Hindlimb muscle (tissue), 1 donor: ENCODE measurements around the gene AUTS2. TPM values are rescaled to one million over a fixed set of nuclear protein-coding genes. Genes with fewer than 3 reads are reported as not detected.

ENCODE experiments used
- DNase-seq: peaks from one replicate; pipeline ENCODE4 v3.0.0-alpha.2; 2013
- polyA plus RNA-seq: library from polyadenylated mRNA; unstranded; fragments of 120-200 nt; gene quantifications from one replicate; pipeline ENCODE4 v1.2.1, GENCODE V29; 2013; ENCODE audit not compliant: insufficient read length

AUTS2 gene
- polyA plus RNA-seq, 1 donor = 80.5 TPM

DNA sequence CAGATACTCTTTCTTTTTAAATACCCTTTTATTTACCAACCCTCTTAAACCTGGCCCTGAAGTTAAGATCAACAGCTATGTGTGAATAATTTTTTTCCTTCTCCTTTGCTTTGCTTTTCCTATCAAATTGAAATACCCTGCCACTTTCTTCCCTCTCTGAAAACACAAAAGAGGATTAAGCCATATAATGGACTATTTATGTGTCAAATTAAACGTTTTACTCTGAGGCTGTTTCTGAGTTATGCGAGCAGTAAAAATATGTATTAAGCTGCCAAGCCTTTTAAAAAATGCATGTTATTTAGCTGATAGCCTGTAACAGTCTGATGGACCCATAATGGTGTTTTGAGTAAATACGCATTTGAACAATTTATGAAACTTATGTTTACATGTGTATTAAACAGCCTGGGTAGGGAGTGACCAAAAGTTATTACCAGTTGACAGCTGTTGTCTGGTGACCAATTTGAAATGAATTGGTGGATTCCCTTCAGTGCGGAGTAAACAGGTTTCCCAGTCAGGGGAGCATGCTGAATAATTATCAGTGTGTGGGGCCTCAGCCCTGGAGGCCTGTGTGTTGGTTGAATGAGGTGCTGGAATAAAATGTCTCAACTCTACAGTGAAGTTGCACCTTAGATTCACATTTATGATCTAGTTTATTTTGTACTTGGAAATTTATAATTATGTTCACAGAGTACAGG lies 89.6 kb downstream of the AUTS2 start:
- no peak for DNase-seq

DNA sequence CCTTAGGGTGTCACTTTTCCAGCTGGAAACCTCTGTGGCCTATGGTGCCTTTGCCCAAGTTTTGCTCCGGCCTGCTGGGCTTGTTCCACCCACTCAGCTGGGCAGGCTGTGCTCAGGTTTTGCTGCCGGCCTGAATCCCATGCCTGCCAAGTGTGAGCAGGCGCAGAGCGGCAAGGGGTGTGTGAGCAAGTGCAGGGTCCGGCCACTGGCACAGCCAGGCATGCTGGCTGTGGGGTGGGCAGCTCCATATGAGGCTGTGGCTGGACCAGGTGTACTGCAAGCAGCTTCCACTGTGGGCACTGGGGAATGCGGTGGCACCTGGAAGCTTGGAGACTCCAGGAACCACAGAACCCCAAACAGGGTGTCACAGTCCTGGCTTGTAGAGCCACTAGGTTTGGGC lies 92.1 kb downstream of the AUTS2 start:
- no peak for DNase-seq

DNA sequence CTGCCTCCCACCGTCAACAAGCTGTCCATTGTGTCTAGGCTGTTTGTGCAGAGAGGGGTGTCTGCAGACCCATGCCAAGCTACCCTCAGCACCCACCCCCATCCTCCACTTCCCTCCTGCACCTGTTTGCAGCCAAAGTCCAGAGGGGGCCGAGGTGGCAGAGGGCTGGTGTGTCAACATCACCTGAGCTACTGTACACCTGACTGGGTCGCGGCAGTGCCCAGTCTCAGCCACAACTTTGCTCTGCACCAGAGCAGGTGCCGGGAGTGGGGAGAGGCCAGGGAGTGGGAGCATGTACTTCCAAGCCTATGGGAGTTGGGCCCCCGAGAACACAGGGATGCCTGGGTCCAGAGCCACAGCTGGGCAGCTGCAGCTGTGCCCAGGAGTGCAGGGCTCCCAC lies 93.1 kb downstream of the AUTS2 start:
- no peak for DNase-seq

- no peak for DNase-seq
These were observed 93.5 kb downstream of the AUTS2 start for GRCh38 chr7:69691734-69692133.

- DNase-seq = no peak
These were observed 94.3 kb downstream of the AUTS2 start for GRCh38 chr7:69692611-69693010.

GRCh38 chr7:69693042-69693441 lies 94.8 kb downstream of the AUTS2 start:
- DNase-seq = no peak

DNA sequence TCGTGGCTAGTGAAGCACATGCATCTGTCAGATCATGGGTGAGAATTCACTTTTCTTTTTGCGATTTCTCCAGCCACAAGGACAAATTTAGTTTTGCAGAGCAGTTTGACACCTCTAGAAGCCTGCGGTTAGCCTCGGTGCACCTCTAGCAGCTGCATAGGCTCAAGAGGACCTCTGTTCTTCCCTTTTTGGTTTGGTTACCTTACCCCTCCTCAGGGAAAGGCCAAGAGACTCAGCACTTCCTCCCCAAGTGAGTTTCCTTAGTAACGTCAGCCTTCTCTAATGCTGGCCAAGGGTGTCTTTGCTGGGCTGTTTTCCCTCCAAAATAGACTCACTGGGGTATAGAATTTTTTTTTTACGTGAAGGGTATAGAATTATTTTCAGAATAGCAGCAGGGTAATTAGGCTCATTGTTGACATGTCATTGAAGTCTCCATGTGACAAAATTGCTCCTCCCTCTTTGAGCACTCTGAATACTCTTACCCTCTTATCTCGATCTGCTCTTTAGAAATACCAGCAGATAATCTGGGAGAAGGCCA lies 97.8 kb downstream of the AUTS2 start:
- no peak for DNase-seq

DNA sequence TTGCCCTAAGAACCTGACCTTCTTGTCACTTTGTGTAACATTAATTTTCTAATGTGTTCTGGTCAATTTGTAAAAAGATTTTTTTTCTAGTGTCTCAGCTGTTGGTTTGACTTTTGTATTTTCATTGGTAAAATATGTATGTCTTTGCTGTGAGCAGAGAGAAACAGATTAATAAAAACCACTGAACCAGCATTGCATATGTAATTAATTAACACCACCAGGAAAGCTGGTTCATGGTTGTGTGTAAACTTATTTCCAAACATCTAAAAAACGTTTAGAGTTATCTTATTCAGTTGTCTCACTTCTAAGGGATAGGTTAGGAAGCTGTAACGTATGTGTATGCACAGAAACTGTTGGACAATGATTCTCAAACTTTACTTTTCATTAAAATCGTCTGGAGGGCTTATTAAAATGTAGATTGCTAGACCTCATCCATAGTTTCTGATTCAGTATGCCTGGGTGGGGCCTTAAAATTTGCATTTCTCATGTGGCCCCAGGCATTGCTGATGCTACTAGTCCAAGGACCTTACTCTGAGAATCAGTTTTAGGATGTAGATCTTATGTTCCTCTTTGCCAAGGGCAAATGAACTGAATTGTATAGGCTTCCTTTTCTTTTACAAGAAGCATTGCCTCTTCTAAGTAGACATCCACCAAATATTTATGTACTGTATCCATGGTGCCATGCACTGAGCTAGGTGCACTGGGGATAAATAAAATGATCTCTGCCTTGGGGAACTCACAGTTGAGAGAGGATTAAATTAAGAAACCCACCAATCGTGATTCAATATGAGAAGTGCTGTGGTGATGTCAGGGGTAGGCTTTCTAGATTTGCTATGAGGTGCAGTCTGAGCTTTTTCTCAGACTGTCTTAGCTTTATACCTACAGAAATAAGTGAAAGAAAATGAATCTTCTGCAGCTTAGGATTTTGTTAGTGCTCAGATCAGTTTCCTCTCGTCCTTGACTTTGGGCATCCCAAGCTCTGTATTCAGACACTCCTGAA lies 98.7 kb downstream of the AUTS2 start:
- DNase-seq = no peak

DNA sequence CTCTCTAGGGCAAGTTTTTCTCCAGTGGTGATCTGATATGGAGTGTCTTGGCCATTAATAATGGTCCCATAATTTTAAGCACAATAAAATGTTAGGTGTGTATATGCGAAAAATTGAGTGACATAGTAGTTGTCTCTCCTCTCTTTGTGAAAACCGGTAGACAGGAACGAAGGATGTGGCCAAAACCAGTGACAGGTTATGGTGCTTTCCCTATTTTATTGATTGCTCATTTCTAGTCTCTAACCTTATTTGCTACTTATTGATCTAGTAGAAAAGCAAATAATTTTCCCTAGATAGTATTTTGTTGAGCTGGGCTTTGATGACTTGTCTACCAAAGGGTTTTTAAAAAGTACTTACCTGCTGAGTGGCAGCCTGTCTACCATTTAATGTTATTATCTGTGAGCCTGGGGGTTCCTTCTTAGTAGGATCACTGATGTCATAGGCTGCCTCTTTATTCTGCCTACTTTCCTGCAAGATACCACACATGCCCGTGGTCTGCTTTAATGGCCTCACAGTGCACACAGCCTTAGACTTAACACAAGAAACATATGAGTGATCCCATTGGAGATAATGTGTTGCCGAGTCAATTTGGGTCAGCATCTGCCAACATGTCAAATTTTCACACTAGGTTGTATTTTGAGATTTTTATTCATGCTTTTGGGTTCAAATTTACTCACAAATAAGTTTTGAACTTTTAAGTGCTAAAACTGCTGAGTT lies 100.0 kb downstream of the AUTS2 start:
- DNase-seq = no peak

DNA sequence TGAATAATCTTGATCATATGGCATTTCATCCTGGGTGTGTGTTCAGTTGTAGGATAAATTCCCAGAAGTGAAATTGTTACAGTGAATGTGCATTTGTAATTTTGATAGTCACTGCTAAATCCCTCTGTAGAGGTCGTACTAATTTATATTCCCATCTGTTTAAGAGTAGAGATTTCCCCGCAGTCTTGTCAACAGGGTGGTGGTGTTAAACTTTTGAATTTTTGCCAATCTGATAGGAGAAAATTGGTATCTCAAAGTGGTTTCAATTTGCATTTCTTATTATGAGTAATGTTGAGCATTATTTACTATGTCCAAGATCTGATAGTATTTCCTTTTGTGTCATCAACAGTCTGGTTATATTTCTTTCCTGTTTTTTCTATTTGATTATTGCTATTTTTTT lies 101.7 kb downstream of the AUTS2 start:
- no peak for DNase-seq

GRCh38 chr7:69700331-69700730 lies 102.1 kb downstream of the AUTS2 start:
- DNase-seq = no peak

GRCh38 chr7:69701288-69701687 lies 103.0 kb downstream of the AUTS2 start:
- DNase-seq = no peak

- DNase-seq = no peak
These were observed 104.1 kb downstream of the AUTS2 start for GRCh38 chr7:69702357-69702756.

DNA sequence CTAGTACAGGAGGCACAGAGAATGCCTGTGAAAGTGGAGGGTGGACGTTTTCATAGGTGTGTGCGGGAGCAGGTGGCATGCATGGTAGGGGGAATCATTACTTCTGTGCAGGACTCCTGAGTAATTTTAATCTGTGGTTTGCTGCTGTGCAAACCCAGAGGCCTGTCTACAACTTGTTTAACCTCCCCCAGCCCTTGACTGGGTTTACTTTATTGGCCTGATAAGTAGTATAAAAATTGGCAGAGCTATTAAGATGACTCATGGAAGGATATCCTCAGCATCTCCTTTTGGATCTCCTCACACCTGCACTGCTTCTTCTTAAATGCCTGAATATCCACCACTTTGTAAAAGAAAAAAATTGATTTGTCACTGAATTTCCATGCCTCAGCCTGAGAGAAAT lies 104.8 kb downstream of the AUTS2 start:
- no peak for DNase-seq

- no peak for DNase-seq
These were observed 107.8 kb downstream of the AUTS2 start for GRCh38 chr7:69706070-69706469.

GRCh38 chr7:69708857-69709256 lies 110.6 kb downstream of the AUTS2 start:
- no peak for DNase-seq

DNA sequence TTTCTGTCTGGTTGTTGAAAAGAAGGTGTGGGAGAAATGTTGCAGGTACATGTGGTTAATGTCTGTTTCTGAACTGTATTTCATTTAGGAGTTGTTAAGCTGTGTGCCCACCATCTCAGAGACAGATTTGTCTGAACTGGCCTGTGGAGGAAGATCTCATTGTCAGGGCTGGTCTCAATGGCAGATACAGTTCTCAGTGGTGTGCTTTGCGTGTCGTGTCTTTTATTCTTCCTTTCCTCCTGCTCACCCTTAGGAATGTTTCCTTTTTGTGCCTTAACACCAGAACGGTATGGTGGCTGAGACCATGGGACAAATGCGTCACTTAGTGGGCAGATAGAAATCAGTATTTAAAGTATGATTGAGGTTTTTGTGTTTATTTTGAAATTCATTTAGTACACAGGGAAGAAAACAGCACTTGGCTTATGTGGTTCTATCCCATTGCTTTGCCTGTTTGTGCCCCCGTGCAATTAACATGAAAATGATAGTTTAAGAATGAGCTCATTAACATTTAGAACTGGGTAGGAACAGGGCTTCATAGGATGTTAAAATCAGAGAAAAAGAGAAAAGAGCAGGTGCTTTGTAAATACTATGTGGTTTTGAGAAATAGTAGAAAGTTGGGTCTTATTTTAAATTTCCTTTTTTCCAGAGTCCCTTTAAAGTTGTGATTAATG lies 112.6 kb downstream of the AUTS2 start:
- DNase-seq = no peak

DNA sequence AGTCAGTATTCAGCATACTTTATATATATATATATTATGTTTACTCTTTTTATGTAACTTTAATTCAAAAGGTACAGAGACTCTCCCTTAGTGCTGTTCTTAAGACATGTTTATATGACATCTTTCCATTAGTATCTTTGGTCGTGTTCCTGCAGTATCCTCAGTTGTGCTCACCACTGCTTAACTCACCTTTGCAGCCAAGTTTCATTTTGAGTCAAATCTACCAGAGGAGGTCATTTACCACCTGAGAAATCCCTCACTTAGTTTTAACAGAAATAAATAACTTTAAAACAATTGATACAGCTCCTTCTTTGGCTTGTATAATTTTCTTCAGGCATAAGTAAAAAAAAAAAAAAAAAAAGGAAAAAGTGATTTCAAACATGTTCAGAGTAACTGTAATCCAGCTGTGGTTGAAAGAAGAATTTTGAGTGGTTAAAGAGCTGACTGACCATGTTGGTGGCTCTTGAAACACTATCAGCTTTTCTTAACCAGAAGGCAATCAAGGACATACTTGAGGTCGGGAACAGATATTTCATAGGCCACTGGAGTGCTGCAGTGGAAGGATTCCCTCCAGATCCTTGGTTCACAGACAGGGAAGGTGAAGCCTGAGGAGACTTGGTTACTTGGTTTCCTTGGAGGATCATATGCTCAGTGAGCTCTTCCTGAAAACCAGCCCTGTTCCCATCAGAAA lies 116.8 kb downstream of the AUTS2 start:
- DNase-seq = no peak

- no peak for DNase-seq
These were observed 118.9 kb downstream of the AUTS2 start for GRCh38 chr7:69717221-69717620.

DNA sequence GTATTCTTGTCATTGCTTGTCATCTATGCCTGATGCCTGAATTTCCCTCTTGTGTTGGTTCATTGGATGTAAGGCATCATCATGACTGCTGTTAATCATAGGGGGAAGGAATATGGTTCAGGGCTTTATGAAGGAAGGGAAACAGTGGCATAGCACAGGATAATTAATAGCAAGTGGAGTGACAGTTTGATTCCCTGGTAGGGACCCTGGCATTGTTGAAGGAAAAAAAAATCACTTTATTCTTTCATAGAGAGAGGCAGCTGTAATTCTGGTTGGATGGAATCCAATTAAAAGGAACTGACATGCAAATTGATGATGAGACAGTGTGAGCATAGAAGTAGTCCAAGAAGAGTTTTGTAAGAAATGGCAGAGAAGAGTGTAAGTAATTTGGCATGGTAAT lies 121.4 kb downstream of the AUTS2 start:
- DNase-seq = no peak

DNA sequence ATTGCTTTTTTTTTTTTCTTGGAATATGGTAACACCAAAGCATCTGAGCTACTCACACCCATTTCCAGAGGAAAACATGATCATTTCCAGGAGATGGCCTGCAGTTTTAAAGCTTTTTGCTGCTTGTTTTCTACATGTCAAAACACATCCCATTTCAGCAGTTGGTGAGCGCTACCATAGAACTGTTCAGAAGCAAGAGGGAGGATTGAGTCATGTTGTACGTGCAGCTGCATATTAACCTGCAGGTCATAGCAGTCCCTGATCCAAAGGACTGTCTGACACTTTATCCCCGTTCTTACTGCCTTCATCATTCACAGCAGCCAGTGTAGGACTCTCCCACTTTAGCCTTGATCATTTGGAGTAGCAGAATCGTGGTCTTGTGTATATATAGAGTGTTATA lies 124.6 kb downstream of the AUTS2 start:
- DNase-seq = no peak

GRCh38 chr7:69723663-69724062 lies 125.4 kb downstream of the AUTS2 start:
- DNase-seq = no peak
